Vagina (tissue), 2 donors: ENCODE results near the gene NUTM1. TPM values are rescaled to one million over a fixed set of nuclear protein-coding genes. Genes with fewer than 3 reads are reported as not detected.

Source experiments
- DNase-seq, 2 donors: peaks; one replicate each; pipeline ENCODE4 v3.0.0-alpha.2; 2017; ENCODE audit errors: extremely low spot score in 2 of 2
- H3K27ac ChIP-seq: fragments of 200-600 bp; sonication (generic); one replicate; pipeline ENCODE4 v1.5.1; 2019
- H3K27me3 ChIP-seq: fragments of 200-600 bp; sonication (generic); one replicate; pipeline ENCODE4 v1.5.1; 2019
- H3K36me3 ChIP-seq, 2 donors: fragments of 200-600 bp; sonication (generic); one replicate each; pipeline ENCODE4 v1.5.1; 2017 to 2019
- H3K4me1 ChIP-seq: fragments of 200-600 bp; sonication (generic); one replicate; pipeline ENCODE4 v1.5.1; 2019
- H3K4me3 ChIP-seq, 2 donors: fragments of 200-600 bp; sonication (generic); 1 replicate in 1 of 2; 2 replicates in 1 of 2; pipeline ENCODE4 v1.5.1; 2016 to 2019
- H3K9me3 ChIP-seq: fragments of 200-600 bp; sonication (generic); one replicate; pipeline ENCODE4 v1.5.1; 2019
- CTCF ChIP-seq, 3 experiments: fragments of 450-650 bp in 2 of 3; fragments of 200-600 bp in 1 of 3; sonication (generic) in 1 of 3; IDR thresholded peaks; one replicate each; pipeline ENCODE4 v1.5.1; 2017 to 2019; ENCODE audit warnings: antibody characterized with exemption in 3 of 3, mild to moderate bottlenecking in 2 of 3, moderate library complexity in 2 of 3
- POLR2A ChIP-seq, 2 donors: fragments of 450-650 bp; IDR thresholded peaks; one replicate each; pipeline ENCODE4 v1.6.1; 2017; ENCODE audit warnings: antibody characterized with exemption in 2 of 2, mild to moderate bottlenecking in 2 of 2, moderate library complexity in 2 of 2
- POLR2AphosphoS5 ChIP-seq, 2 donors: sonication (generic); formaldehyde crosslinking; IDR thresholded peaks; one replicate each; pipeline ENCODE4 v1.9.0; 2017; ENCODE audit warnings: antibody characterized with exemption in 2 of 2, mild to moderate bottlenecking in 2 of 2, low read depth in 1 of 2; ENCODE audit not compliant: insufficient read depth in 1 of 2
- intact Hi-C: fragments of 100-400 bp; cut with DNase I; formaldehyde crosslinking; loops from one replicate; pipeline ENCODE4 v1.15.1; 2023
- total RNA-seq: library from RNA; depleted of rRNA; stranded (reverse); fragments of >200 nt; gene quantifications from one replicate; pipeline ENCODE4 v1.2.3, GENCODE V29; 2016

NUTM1 gene
- total RNA-seq, 1 donor from 2014 or later, result not detected

- no peak overlapping the region for H3K27ac ChIP-seq
- H3K27me3 ChIP-seq, result no peaks in the 10 kb centered on the region
- no peak overlapping the region for H3K4me3 ChIP-seq
- no peak for DNase-seq
- H3K9me3 ChIP-seq, result no peaks in the 10 kb centered on the region
- no peaks in the 10 kb centered on the region for H3K36me3 ChIP-seq
- TF ChIP-seq POLR2A (IDR thresholded peaks at IDR 0.05) (no peak), POLR2AphosphoS5 (IDR thresholded peaks at IDR 0.05; ENCODE audit: insufficient read depth in 1 of 2, low read depth in 1 of 2) (no peak), CTCF (IDR thresholded peaks at IDR 0.05) (no peak)
- no peaks in the 10 kb centered on the region for H3K4me1 ChIP-seq
- intact Hi-C loops, result no loop called here
Observed at GRCh38 chr15:34325368-34325767, 17.7 kb upstream of the NUTM1 start.

GRCh38 chr15:34327906-34328305 is 15.2 kb upstream of the NUTM1 start:
- no peak for DNase-seq
- H3K4me3 ChIP-seq, result no peak overlapping the region
- H3K27ac ChIP-seq, result no peak overlapping the region
- intact Hi-C loops, result no loop called here
- no peaks in the 10 kb centered on the region for H3K27me3 ChIP-seq
- no peaks in the 10 kb centered on the region for H3K9me3 ChIP-seq
- TF ChIP-seq POLR2AphosphoS5 (IDR thresholded peaks at IDR 0.05; ENCODE audit: insufficient read depth in 1 of 2, low read depth in 1 of 2), result no peak
- TF ChIP-seq CTCF (IDR thresholded peaks at IDR 0.05), result no peak
- no peak for TF ChIP-seq POLR2A (IDR thresholded peaks at IDR 0.05)
- H3K36me3 ChIP-seq, result no peaks in the 10 kb centered on the region
- no peaks in the 10 kb centered on the region for H3K4me1 ChIP-seq

- H3K4me3 ChIP-seq, result no peak overlapping the region
- TF ChIP-seq POLR2A (IDR thresholded peaks at IDR 0.05), result no peak
- no peak for TF ChIP-seq POLR2AphosphoS5 (IDR thresholded peaks at IDR 0.05; ENCODE audit: insufficient read depth in 1 of 2, low read depth in 1 of 2)
- TF ChIP-seq CTCF (IDR thresholded peaks at IDR 0.05), result no peak
- H3K27me3 ChIP-seq, result no peaks in the 10 kb centered on the region
- no peaks in the 10 kb centered on the region for H3K36me3 ChIP-seq
- intact Hi-C loops, result no loop called here
- DNase-seq, result no peak
- no peaks in the 10 kb centered on the region for H3K9me3 ChIP-seq
- H3K27ac ChIP-seq, result no peak overlapping the region
- H3K4me1 ChIP-seq, result no peaks in the 10 kb centered on the region
Observed at GRCh38 chr15:34329006-34329405, 14.1 kb upstream of the NUTM1 start.

- intact Hi-C loops, result no loop called here
Observed at GRCh38 chr15:34330279-34330678, 12.8 kb upstream of the NUTM1 start.

GRCh38 chr15:34331809-34332208 is 11.3 kb upstream of the NUTM1 start:
- Histone ChIP-seq H3K4me3 (no peak overlapping the region), H3K27ac (no peak overlapping the region), H3K27me3 (no peaks in the 10 kb centered on the region), H3K4me1 (peaks cover 24% of the 10 kb centered on the region), H3K36me3 (no peaks in the 10 kb centered on the region), H3K9me3 (no peaks in the 10 kb centered on the region)
- TF ChIP-seq POLR2AphosphoS5 (IDR thresholded peaks at IDR 0.05; ENCODE audit: insufficient read depth in 1 of 2, low read depth in 1 of 2) (no peak), POLR2A (IDR thresholded peaks at IDR 0.05) (no peak), CTCF (IDR thresholded peaks at IDR 0.05) (no peak)
- DNase-seq, result no peak
- intact Hi-C loops, result no loop called here

More at GRCh38 chr15:34330279-34330678, 12.8 kb upstream of the NUTM1 start:
- DNase-seq, result no peak
- Histone ChIP-seq H3K27ac (no peak overlapping the region), H3K27me3 (no peaks in the 10 kb centered on the region), H3K36me3 (no peaks in the 10 kb centered on the region), H3K4me3 (no peak overlapping the region), H3K9me3 (no peaks in the 10 kb centered on the region), H3K4me1 (peaks cover 9% of the 10 kb centered on the region)
- TF ChIP-seq POLR2A (IDR thresholded peaks at IDR 0.05), result no peak
- no peak for TF ChIP-seq CTCF (IDR thresholded peaks at IDR 0.05)
- TF ChIP-seq POLR2AphosphoS5 (IDR thresholded peaks at IDR 0.05; ENCODE audit: insufficient read depth in 1 of 2, low read depth in 1 of 2), result no peak
